HepG2 (cell line): Measurements from ENCODE around the gene ARPC1B. TPM values are rescaled to one million over a fixed set of nuclear protein-coding genes. Genes with fewer than 3 reads are reported as not detected.

Source experiments
- MTF2 ChIP-seq: sonication (generic); formaldehyde crosslinking; IDR thresholded peaks from 2 replicates; pipeline ENCODE4 v1.5.0; 2020; ENCODE audit warnings: missing genetic modification reagents, borderline replicate concordance
- ZBTB20 ChIP-seq: sonication (generic); formaldehyde crosslinking; IDR thresholded peaks from 2 replicates; pipeline ENCODE4 v1.8.1; 2023; ENCODE audit warnings: missing genetic modification reagents, low read depth, mild to moderate bottlenecking, borderline replicate concordance
- ZNF138 ChIP-seq: sonication (generic); formaldehyde crosslinking; IDR thresholded peaks from 2 replicates; pipeline ENCODE4 v1.5.0; 2020; ENCODE audit warnings: mild to moderate bottlenecking, low read depth, missing genetic modification reagents
- ZNF17 ChIP-seq: sonication (generic); formaldehyde crosslinking; IDR thresholded peaks from 2 replicates; pipeline ENCODE4 v1.5.0; 2020; ENCODE audit warnings: mild to moderate bottlenecking, missing genetic modification reagents
- ZNF24 ChIP-seq: fragments of 450-650 bp; IDR thresholded peaks from 2 replicates; pipeline ENCODE4 v1.6.1; 2017; ENCODE audit warnings: antibody characterized with exemption, mild to moderate bottlenecking
- ZNF776 ChIP-seq: sonication (generic); formaldehyde crosslinking; IDR thresholded peaks from 2 replicates; pipeline ENCODE4 v1.4.0; 2020; ENCODE audit warnings: mild to moderate bottlenecking, missing genetic modification reagents
- ZNF841 ChIP-seq: sonication (generic); formaldehyde crosslinking; IDR thresholded peaks from 2 replicates; pipeline ENCODE4 v1.8.1; 2023; ENCODE audit warnings: missing genetic modification reagents, borderline replicate concordance
- ZSCAN12 ChIP-seq: sonication (generic); formaldehyde crosslinking; IDR thresholded peaks from 2 replicates; pipeline ENCODE4 v1.9.0; 2021; ENCODE audit warnings: mild to moderate bottlenecking, missing genetic modification reagents
- polyA plus RNA-seq, 8 experiments: library from polyadenylated mRNA; depleted of rRNA in 3 of 8; stranded (reverse) in 7 of 8; unstranded in 1 of 8; fragments of >200 nt; fragmentation: Illumina TruSeq in 4 of 8; extraction: Trizol in 4 of 8; gene quantifications; 2 replicates each; pipeline versions ENCODE4 v1.2.1 to v1.2.3, GENCODE V29; 2011 to 2016; ENCODE audit warnings: low read depth in 4 of 8, missing spikeins in 1 of 8, mixed read lengths in 1 of 8; ENCODE audit not compliant: insufficient read depth in 1 of 8
- total RNA-seq, 5 experiments: library from RNA; depleted of rRNA; stranded (reverse); fragments of >200 nt; fragmentation: Illumina TruSeq; extraction: Trizol; gene quantifications; 2 replicates each; pipeline ENCODE4 v1.2.3, GENCODE V29; 2016; ENCODE audit warnings: low read depth in 1 of 5
- TF ChIP-seq, protein P1 (sequence below): IDR thresholded peaks from 2 replicates; pipeline ENCODE4 v1.6.1; 2018; ENCODE audit warnings: missing genetic modification reagents
- TF ChIP-seq, protein P2 (sequence below): sonication (generic); formaldehyde crosslinking; IDR thresholded peaks from 2 replicates; pipeline ENCODE4 v1.5.0; 2020; ENCODE audit warnings: mild to moderate bottlenecking, missing genetic modification reagents, borderline replicate concordance
- TF ChIP-seq, protein P3 (sequence below): sonication (generic); formaldehyde crosslinking; IDR thresholded peaks from 2 replicates; pipeline ENCODE4 v1.9.0; 2021; ENCODE audit warnings: missing genetic modification reagents, mild to moderate bottlenecking, borderline replicate concordance
- TF ChIP-seq, protein P4 (sequence below): sonication (generic); formaldehyde crosslinking; IDR thresholded peaks from 2 replicates; pipeline ENCODE4 v1.5.0; 2020; ENCODE audit warnings: mild to moderate bottlenecking, missing genetic modification reagents, moderate library complexity
- TF ChIP-seq, protein P5 (sequence below): sonication (generic); formaldehyde crosslinking; IDR thresholded peaks from 2 replicates; pipeline ENCODE4 v1.4.0; 2020; ENCODE audit warnings: mild to moderate bottlenecking, missing genetic modification reagents

The ARPC1B gene
- total and polyA plus RNA-seq, 2 of the 13 experiments (the other 11 are each of a cell fraction or from before 2014, with no cell fraction given) = 72.9 to 89.1 TPM

DNA sequence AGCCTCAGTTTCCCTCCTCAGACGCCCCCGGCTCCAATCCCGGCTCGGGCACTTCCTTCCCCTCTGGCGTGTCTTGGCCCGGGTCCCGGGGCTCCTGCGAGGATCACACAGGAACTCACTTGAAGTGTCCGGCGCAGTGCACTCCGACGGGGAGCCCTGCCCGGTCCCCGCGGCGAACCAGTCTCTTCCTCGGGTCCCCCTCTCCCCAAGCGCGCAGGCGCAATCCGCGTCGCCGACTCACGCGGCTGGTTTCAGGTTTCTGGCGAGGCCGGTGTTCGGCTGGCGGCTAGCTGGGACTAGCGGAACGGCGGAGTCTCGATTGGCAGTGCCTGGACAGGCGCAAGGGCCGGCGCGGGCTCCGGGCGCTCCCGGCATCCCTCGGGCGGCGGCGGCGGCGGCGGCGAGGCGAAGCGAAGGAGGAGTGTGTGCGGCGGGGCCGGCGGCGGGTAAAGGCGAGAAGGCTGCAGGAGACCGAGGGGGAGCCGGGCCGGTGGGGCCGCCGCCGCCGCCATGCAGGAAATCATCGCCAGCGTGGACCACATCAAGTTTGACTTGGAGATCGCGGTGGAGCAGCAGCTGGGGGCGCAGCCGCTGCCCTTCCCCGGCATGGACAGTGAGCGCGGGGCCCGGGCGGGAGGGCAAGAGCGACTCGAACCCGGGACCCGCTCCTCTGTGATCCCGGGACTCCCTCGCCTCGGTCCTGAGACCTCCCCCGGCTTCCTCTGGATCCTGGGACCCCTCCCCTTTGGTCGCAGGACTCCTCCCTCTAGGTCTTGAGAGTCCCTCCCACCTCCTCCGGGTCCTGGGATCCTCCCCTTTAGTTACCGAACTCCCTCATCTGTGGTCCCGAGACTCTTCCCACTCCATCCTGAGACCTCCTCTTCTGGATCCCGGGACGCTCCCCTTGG lies 64.3 kb downstream of the ARPC1B start, which contains the start of the genes CPSF4 and PTCD1 (continued):
- TF ChIP-seq ZSCAN12 (CRISPR knock-in tag) (no peak), ZNF841 (CRISPR knock-in tag) (no peak), ZNF138 (peak; percentile 86), MTF2 (CRISPR knock-in tag) (no peak), ZBTB20 (CRISPR knock-in tag) (no peak), ZNF24 (no peak), ZNF17 (CRISPR knock-in tag) (no peak), ZNF776 (CRISPR knock-in tag) (peak; percentile 95; the same call in 1 of the 2 replicates)
- TF ChIP-seq, protein P1, sequence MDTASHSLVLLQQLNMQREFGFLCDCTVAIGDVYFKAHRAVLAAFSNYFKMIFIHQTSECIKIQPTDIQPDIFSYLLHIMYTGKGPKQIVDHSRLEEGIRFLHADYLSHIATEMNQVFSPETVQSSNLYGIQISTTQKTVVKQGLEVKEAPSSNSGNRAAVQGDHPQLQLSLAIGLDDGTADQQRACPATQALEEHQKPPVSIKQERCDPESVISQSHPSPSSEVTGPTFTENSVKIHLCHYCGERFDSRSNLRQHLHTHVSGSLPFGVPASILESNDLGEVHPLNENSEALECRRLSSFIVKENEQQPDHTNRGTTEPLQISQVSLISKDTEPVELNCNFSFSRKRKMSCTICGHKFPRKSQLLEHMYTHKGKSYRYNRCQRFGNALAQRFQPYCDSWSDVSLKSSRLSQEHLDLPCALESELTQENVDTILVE (CRISPR knock-in tag) = peak; percentile 97
- TF ChIP-seq, protein P2, sequence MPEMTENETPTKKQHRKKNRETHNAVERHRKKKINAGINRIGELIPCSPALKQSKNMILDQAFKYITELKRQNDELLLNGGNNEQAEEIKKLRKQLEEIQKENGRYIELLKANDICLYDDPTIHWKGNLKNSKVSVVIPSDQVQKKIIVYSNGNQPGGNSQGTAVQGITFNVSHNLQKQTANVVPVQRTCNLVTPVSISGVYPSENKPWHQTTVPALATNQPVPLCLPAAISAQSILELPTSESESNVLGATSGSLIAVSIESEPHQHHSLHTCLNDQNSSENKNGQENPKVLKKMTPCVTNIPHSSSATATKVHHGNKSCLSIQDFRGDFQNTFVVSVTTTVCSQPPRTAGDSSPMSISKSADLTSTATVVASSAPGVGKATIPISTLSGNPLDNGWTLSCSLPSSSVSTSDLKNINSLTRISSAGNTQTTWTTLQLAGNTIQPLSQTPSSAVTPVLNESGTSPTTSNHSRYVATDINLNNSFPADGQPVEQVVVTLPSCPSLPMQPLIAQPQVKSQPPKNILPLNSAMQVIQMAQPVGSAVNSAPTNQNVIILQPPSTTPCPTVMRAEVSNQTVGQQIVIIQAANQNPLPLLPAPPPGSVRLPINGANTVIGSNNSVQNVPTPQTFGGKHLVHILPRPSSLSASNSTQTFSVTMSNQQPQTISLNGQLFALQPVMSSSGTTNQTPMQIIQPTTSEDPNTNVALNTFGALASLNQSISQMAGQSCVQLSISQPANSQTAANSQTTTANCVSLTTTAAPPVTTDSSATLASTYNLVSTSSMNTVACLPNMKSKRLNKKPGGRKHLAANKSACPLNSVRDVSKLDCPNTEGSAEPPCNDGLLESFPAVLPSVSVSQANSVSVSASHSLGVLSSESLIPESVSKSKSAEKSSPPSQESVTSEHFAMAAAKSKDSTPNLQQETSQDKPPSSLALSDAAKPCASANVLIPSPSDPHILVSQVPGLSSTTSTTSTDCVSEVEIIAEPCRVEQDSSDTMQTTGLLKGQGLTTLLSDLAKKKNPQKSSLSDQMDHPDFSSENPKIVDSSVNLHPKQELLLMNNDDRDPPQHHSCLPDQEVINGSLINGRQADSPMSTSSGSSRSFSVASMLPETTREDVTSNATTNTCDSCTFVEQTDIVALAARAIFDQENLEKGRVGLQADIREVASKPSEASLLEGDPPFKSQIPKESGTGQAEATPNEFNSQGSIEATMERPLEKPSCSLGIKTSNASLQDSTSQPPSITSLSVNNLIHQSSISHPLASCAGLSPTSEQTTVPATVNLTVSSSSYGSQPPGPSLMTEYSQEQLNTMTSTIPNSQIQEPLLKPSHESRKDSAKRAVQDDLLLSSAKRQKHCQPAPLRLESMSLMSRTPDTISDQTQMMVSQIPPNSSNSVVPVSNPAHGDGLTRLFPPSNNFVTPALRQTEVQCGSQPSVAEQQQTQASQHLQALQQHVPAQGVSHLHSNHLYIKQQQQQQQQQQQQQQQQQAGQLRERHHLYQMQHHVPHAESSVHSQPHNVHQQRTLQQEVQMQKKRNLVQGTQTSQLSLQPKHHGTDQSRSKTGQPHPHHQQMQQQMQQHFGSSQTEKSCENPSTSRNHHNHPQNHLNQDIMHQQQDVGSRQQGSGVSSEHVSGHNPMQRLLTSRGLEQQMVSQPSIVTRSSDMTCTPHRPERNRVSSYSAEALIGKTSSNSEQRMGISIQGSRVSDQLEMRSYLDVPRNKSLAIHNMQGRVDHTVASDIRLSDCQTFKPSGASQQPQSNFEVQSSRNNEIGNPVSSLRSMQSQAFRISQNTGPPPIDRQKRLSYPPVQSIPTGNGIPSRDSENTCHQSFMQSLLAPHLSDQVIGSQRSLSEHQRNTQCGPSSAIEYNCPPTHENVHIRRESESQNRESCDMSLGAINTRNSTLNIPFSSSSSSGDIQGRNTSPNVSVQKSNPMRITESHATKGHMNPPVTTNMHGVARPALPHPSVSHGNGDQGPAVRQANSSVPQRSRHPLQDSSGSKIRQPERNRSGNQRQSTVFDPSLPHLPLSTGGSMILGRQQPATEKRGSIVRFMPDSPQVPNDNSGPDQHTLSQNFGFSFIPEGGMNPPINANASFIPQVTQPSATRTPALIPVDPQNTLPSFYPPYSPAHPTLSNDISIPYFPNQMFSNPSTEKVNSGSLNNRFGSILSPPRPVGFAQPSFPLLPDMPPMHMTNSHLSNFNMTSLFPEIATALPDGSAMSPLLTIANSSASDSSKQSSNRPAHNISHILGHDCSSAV (CRISPR knock-in tag) = no peak
- TF ChIP-seq, protein P3, sequence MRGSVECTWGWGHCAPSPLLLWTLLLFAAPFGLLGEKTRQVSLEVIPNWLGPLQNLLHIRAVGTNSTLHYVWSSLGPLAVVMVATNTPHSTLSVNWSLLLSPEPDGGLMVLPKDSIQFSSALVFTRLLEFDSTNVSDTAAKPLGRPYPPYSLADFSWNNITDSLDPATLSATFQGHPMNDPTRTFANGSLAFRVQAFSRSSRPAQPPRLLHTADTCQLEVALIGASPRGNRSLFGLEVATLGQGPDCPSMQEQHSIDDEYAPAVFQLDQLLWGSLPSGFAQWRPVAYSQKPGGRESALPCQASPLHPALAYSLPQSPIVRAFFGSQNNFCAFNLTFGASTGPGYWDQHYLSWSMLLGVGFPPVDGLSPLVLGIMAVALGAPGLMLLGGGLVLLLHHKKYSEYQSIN (CRISPR knock-in tag) = no peak
- TF ChIP-seq, protein P4, sequence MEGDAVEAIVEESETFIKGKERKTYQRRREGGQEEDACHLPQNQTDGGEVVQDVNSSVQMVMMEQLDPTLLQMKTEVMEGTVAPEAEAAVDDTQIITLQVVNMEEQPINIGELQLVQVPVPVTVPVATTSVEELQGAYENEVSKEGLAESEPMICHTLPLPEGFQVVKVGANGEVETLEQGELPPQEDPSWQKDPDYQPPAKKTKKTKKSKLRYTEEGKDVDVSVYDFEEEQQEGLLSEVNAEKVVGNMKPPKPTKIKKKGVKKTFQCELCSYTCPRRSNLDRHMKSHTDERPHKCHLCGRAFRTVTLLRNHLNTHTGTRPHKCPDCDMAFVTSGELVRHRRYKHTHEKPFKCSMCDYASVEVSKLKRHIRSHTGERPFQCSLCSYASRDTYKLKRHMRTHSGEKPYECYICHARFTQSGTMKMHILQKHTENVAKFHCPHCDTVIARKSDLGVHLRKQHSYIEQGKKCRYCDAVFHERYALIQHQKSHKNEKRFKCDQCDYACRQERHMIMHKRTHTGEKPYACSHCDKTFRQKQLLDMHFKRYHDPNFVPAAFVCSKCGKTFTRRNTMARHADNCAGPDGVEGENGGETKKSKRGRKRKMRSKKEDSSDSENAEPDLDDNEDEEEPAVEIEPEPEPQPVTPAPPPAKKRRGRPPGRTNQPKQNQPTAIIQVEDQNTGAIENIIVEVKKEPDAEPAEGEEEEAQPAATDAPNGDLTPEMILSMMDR = no peak; the same call in 1 of the 2 replicates
- TF ChIP-seq, protein P5, sequence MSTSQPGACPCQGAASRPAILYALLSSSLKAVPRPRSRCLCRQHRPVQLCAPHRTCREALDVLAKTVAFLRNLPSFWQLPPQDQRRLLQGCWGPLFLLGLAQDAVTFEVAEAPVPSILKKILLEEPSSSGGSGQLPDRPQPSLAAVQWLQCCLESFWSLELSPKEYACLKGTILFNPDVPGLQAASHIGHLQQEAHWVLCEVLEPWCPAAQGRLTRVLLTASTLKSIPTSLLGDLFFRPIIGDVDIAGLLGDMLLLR (CRISPR knock-in tag) = peak; percentile 91
